Osteoblast (primary cell): ENCODE measurements around the gene FBXO22. TPM values are rescaled to one million over a fixed set of nuclear protein-coding genes. Genes with fewer than 3 reads are reported as not detected.
"Not testable (repeated sequence)": the region's sequence is repeated elsewhere in the genome, so short reads cannot be mapped to it uniquely, and the experiment has no call there.

Experiments used
- DNase-seq: peaks from one replicate; pipeline ENCODE4 v3.0.0; 2011; ENCODE audit warnings: low spot score, mixed read lengths; ENCODE audit not compliant: insufficient read length; ENCODE audit errors: missing footprints
- H2AFZ ChIP-seq: 2 replicates; pipeline ENCODE4 v1.6.0; 2011; ENCODE audit warnings: mild to moderate bottlenecking, low read length
- H3K27ac ChIP-seq: 2 replicates; pipeline ENCODE4 v1.5.1; 2011; ENCODE audit warnings: mild to moderate bottlenecking, low read depth, low read length, moderate library complexity
- H3K27me3 ChIP-seq: 2 replicates; pipeline ENCODE4 v1.6.0; 2012; ENCODE audit warnings: mild to moderate bottlenecking, control low read depth, inconsistent platforms, low read length, moderate library complexity; ENCODE audit not compliant: insufficient read depth
- H3K36me3 ChIP-seq: 2 replicates; pipeline ENCODE4 v1.5.1; 2011; ENCODE audit warnings: mild to moderate bottlenecking, low read length, control low read depth, moderate library complexity; ENCODE audit not compliant: insufficient read depth
- H3K4me1 ChIP-seq: 2 replicates; pipeline ENCODE4 v1.5.1; 2011; ENCODE audit warnings: mild to moderate bottlenecking, low read length, control low read depth, moderate library complexity; ENCODE audit not compliant: insufficient read depth
- H3K4me2 ChIP-seq: 2 replicates; pipeline ENCODE4 v1.6.0; 2011; ENCODE audit warnings: mild to moderate bottlenecking, low read length; ENCODE audit not compliant: insufficient read depth
- H3K4me3 ChIP-seq: fragments of 200-600 bp; sonication (generic); 3 replicates; pipeline ENCODE4 v1.5.1; 2012; ENCODE audit warnings: mild to moderate bottlenecking, low read length, inconsistent platforms; ENCODE audit not compliant: insufficient read depth
- H3K79me2 ChIP-seq: 2 replicates; pipeline ENCODE4 v1.6.0; 2012; ENCODE audit warnings: mild to moderate bottlenecking, low read length, control low read depth, inconsistent platforms; ENCODE audit not compliant: insufficient read depth
- H3K9me3 ChIP-seq: 2 replicates; pipeline ENCODE4 v1.5.1; 2011; ENCODE audit warnings: low read depth, low read length, control low read depth
- H4K20me1 ChIP-seq: 2 replicates; pipeline ENCODE4 v1.6.0; 2012; ENCODE audit warnings: mild to moderate bottlenecking, low read length, control low read depth; ENCODE audit not compliant: insufficient read depth
- CTCF ChIP-seq: IDR thresholded peaks from 2 replicates; pipeline ENCODE4 v1.5.1; 2011; ENCODE audit warnings: mild to moderate bottlenecking, low read depth, low read length, moderate library complexity; ENCODE audit errors: extremely low read depth
- total RNA-seq: library from RNA; depleted of rRNA; stranded (reverse); fragments of >200 nt; gene quantifications from 2 replicates; pipeline ENCODE4 v1.2.3, GENCODE V29; 2012

The FBXO22 gene
- total RNA-seq, 1 donor, result 27.1 TPM

DNA sequence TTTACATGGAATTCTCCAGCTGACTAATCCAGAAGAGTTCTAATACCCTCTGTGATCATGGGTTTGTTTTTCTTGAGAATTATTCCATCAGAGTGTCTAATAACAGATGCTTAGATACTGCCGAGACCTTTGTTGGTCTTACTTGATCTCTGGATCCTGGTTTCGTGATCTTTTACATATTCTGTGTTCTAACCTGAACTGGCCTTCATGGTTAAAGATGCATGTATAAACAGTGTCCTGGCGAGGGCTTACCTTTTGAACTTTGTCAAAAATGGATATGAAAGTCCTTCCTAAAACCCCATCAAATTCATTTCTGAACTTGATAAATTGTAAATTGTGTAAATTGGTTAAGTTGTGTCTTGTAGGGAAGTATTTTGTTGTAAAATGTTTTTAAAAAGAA lies 35.7 kb upstream of the FBXO22 start:
- H3K27me3 ChIP-seq, result no peaks in the 10 kb centered on the region
- H3K27ac ChIP-seq, result no peak overlapping the region
- no peak overlapping the region for H2AFZ ChIP-seq
- H3K4me1 ChIP-seq, result no peaks in the 10 kb centered on the region
- no peak overlapping the region for H3K4me2 ChIP-seq
- DNase-seq, result no peak
- H3K36me3 ChIP-seq, result peaks cover 12% of the 10 kb centered on the region
- H3K79me2 ChIP-seq, result peaks cover 49% of the 10 kb centered on the region
- no peak for TF ChIP-seq CTCF
- no peaks in the 10 kb centered on the region for H4K20me1 ChIP-seq
- no peaks in the 10 kb centered on the region for H3K9me3 ChIP-seq
- H3K4me3 ChIP-seq, result no peak overlapping the region

DNA sequence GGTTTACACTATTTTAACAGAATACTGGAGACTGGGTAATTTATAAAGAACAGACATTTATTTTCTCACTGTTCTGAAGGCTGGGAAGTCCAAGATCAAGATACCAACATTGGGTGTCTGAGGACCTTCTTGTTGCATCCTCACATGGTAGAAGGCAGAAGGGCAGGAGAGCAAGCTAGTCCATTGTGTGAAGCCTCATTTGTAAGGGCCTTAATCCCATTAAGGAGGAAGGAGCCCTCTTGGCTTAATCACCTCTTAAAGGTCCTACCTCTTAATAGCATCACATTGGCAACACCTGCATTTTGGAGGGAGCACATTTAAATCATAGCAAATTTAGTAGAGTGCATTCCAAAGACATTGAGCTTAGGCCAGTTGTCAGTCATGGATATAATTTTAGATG lies 34.2 kb upstream of the FBXO22 start:
- Histone ChIP-seq H3K9me3 (no peaks in the 10 kb centered on the region), H3K27ac (no peak overlapping the region), H3K4me3 (no peak overlapping the region), H3K27me3 (no peaks in the 10 kb centered on the region), H3K4me2 (no peak overlapping the region), H3K79me2 (peaks cover 38% of the 10 kb centered on the region), H2AFZ (no peak overlapping the region), H3K4me1 (no peaks in the 10 kb centered on the region), H4K20me1 (no peaks in the 10 kb centered on the region), H3K36me3 (peaks cover 22% of the 10 kb centered on the region)
- no peak for TF ChIP-seq CTCF
- DNase-seq, result no peak

DNA sequence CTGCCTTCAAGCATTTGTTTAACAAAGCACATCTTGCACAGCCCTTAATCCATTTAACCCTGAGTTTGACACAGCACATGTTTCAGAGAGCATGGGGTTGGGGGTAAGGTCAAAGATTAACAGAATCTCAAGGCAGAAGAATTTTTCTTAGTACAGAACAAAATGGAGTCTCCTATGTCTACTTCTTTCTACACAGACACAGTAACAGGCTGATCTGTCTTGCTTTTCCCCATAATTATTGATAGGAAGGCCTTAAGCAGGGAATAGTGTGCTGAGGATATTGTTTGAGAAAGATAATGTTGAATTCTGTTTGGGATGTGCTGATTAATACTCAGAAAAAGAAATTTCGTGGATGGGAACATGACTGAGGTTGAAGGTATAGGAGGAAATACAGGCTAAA lies 32.1 kb upstream of the FBXO22 start:
- H3K4me2 ChIP-seq, H2AFZ ChIP-seq, H3K9me3 ChIP-seq, H4K20me1 ChIP-seq, H3K27ac ChIP-seq, H3K4me3 ChIP-seq, H3K4me1 ChIP-seq, H3K27me3 ChIP-seq, DNase-seq: not testable (repeated sequence)
- Histone ChIP-seq H3K79me2 (peaks cover 19% of the 10 kb centered on the region), H3K36me3 (peaks cover 25% of the 10 kb centered on the region)

- TF ChIP-seq CTCF, result no peak
- Histone ChIP-seq H3K9me3 (no peaks in the 10 kb centered on the region), H3K27ac (no peak overlapping the region), H2AFZ (no peak overlapping the region), H3K4me1 (no peaks in the 10 kb centered on the region), H3K27me3 (no peaks in the 10 kb centered on the region), H3K4me3 (no peak overlapping the region), H3K4me2 (no peak overlapping the region), H3K79me2 (peaks cover 10% of the 10 kb centered on the region), H3K36me3 (peaks cover 25% of the 10 kb centered on the region), H4K20me1 (no peaks in the 10 kb centered on the region)
- DNase-seq, result no peak
Measured at GRCh38 chr15:75872403-75872990, 31.2 kb upstream of the FBXO22 start.
